HG03342 (cell line): ENCODE results near the gene PSMG3.

Source experiments
- ATAC-seq: cut with Tn5 transposase; IDR thresholded peaks from one replicate; pipeline ENCODE4 v1.9.1; 2021; ENCODE audit warnings: mild to moderate bottlenecking, moderate library complexity; ENCODE audit not compliant: unreplicated experiment

The PSMG3 gene

DNA sequence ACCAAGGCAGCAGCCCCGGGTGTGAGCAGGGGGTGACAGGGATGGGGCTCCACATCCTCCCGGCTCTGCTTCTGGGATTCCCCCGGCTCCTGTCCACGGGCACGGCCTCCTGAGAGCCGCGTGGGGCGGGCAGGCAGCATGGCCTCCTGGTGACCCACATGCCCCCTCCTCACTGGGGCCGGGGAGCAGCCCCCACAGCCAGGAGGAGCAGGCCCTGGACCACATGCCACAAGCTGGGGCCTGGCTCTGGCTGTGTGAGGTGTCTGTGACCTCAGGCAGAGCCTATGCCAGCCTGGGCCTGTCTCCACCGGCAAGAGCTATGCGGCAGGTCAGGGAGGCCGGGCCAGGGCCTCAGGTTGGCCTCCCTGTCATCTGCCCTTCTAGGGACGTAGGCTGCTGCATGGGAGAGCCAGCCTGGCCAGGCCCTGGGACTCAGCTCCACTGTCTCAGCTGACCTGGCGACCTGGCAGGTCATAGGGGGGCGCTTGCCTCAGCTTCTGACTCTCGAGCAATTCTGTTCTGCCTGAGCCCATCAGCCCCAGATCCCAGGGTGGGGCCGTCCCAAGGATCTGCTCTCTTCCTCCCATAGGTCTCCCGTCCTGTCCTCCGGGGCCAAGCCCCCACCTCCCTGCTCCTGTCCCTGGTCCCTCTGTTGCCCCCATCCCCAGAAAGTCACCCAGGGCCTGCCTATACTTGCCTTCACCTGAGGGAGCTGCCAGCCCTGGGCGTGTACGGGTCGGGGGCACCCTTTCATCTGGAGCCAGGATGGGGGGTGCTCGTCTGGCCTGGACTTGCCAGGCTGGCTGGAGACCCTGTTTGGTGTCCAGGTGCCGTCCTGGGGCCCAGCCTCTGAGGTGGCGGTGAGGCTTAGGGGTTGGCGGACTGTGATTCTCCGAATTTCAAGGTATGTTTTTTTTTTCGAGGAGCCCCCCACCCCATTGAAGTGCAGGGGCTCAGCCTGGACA is 9.9 kb downstream of the PSMG3 start:
- no peak for ATAC-seq

DNA sequence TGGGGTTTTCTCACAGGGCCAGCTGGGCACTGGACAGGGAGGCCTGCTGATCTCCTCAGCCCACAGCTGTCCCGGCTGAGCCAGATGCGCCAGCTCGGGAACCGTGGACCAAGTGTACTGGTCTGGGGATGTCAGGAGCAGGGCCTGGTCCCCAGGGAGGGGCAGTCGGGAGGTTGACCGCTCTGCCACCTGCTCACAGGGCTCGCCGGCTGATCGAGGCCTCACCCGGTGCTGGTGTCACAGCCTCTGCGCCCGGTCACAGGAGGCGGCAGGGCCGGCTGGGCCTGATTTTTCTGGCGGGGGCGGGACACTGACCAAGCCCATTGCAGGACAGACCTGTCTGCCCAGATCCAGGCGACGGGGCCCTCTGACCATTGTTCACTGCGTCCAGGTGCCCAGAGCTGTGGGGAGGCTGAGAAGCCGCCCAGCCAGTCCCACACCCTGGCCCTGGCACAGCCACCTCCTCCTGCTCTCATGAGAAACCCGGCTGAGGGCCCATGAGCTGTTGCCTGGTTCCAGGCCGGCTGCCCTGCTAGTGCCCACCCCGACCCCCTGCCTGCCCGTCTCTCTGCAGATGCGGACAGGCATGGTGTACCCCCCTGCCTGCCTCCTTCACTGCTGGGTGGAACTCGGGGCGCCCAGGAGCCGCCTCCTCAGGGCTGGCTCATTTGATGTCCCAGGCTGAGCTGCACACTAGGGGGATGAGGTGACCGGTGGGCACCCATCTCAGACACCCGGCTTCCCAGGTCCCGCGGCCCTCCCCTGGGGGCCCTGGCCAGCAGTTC is 10.8 kb downstream of the PSMG3 start:
- ATAC-seq, result no peak

DNA sequence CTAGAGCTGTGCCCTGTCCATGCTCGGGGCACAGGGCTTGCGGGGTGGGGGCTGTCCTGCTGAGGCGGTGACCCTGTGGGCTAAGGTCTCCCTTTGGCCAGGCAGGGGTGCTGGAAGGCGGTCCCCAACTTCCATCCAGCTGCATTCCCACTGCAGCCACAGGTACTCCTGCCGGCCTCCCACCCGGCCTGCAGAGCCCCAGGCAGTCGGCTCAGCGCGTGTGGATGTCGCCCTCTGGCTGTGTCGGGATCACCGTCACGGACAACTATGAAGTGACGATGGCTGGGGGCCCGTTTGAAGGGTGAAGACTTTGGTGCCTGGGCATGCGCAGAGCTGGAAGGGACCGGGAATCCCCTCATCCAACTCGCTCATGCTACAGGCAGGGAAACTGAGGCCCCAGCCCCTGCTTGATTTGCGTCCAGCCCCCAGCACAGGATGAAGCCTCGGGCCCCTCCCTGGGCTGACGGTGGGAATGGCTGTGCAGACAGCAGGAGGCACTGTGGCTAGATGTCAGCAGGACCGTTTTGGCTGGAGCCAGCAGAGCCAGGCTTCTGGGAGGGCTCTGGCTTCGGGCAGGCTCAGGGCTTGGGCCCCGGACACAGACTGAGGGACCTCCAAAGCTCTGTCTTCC is 11.5 kb downstream of the PSMG3 start:
- no peak for ATAC-seq

DNA sequence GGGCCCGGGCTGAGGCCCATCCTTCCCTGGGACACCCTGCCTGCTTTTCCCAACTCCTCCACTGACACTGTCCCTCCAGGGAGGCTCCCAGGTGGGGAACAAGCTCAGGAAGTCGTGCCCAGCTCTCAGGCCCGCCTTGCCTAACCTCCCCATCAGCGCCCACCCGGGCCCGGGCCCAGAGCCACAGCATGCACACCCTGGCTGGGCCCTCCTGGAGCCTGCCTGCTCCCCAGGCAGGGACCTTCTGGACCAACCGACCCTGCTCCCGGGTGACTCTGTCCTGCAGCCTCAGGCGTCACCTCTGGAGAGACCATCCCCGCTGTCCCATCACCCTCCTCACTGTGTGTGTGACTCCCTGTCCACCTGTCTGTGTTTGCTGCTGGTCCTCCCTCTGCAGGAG is 12.1 kb downstream of the PSMG3 start:
- no peak for ATAC-seq

DNA sequence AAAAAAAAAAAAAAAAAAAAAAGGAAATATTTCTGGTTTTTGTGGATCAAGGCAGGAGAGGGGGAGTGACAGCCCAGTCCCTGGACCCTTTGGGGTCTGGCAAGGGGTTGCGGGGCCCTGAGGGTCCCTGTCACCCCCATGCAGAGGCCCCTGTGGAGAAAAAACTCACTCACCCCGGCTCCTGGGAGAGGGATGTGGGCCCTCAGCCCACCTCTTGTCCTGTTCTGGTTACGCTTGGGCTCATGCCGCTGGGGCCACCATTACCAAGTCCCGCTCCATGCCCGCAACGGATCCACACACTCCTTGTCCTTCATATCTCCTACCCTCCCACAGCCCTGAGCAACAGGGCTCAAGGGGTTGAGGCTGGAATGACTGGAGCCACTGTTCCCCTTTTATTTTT is 12.8 kb downstream of the PSMG3 start:
- no peak for ATAC-seq

DNA sequence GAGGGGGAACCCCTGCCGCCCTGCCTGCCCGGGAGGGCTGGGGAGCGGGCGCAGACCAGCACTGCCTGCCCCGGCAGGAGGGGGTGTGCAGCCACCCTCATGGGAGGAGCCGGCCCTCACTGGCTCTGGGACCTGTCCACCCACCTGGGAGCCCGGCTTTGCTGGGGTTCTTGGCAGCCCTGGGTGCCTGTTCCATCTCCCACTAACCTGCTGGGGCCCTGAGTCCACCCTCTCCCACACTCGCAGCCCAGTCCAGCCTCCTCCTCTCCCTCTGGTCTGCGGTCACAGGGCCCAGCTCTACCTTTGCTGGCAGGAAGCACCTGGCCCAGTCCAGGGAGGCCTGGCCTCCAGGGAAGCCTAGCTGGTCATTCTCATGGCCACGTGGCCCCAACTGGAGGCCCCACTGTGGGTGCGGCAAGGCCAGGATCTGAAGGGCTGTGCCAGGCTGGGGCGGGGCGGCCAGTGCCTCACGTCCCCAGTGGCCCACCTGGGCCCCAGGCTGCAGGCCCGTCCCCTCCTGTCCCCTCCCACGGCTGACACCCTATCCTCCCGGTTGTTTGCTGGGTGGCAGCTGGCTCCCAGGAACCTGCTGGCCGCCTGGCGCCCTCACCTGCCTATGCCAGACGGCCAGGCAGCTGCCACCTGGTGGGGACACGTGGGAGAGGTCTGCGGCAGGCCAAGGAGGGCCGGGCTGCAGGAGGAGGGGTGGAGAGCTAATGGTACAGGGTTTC is 13.9 kb downstream of the PSMG3 start, which contains the start of gene TMEM184A:
TMEM184A (minus strand) TSS at position 393 of the 731 bp plus-strand sequence. CDS start 721 bp downstream, outside the sequence.
- no peak for ATAC-seq

DNA sequence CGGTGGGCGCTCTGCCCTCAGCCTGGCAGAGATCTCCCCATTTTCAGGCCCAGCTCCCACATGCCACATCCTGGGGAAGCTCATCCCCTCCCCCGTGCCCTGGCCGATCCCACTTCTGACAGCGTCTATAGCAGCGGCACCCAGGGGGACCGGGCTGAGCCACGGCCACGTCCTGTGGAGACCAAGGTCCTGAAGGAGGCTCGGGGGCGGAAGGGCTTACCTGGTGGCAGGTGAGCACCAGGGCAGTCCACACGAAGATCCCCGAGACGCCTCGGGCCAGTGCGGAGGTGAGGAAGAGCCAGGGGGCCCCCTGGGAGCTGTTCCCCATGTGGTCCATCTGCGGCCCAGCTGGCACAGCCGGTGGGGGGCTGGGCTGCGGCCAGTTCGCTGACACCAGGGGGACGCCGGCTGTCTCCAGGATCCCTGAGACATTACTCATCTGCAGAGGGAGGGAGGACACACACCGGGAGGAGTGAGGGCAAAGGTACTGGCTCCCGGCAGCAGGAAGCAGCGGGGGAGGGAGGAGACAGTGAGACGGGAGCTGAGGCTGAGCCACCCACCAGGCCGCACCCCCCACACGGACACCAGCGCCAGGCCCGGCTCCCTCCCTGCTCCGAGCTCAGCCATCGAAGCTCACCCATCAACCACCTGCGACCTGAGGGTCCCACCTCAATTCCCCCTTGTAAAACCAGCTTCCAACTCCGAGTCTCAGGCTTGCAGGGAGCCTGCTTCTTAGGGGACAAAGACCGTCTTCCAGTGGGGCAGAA is 14.6 kb downstream of the PSMG3 start:
- ATAC-seq, result no peak

DNA sequence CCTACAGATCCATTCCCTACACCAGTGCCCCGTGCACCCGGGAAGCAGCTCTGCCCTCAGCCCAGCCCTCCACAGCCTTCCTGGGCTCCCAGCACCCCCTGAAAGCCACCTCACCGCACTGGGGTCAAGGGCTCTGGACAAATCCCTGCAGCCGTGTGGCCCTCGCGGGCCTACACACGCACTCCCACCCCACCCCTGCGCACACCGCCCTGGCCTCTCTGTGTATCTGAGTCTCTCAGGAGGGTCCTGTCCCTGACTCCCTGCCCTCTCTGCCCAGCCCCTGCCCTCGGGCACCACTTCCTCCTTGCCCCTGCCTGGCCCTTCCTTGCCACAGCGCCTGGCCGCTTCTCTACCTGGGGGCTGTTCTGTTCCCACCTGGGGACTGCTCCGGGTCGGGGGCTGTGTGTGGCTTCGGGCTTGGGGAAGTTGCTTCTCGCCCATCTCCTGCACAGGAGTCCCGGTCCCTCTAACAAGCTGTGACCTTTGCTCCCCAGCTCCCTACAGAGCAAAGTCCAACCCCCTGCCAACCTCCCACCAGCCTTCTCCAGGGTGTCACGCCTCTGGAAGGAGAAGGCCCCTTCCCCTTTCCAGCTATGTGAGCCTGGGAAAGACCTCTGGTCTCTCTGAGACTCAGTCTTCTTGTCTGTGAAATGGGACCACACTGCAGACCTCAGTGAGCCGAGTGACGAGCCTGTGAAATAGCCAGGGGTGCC is 15.3 kb downstream of the PSMG3 start:
- no peak for ATAC-seq

DNA sequence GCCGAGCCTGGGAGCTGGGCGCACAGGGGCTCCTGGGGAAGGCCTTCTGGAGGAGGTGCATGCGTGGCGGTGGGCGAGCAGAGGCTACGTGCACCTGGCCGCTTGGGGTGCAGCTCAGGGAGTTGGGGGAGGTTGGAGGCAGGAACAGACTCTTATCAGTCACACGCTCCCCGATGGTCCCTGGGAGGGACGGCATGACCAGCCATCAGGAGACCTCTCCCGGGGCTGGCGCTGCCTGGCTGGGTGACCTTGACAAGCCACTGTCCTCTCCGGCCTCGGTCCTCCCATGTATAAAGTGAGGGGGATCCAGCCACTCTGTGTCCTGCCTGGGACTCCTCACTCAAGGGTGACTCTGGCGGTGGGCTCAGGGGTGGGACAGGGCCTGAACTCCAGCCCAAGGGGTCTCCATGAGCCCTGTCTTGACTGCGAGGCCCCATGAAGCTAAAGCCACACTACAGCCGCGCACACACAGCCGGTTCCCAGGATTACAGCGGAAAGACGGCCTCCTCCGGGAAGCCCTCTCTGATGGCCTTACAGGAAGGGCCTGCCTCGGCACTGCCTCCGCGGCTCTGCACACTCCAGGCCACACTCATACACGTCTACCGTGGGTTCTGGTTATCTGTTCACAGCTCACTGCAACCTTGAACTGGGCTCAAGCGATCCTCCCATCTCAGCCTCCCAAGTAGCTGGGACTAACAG is 16.2 kb downstream of the PSMG3 start:
- ATAC-seq, result no peak

DNA sequence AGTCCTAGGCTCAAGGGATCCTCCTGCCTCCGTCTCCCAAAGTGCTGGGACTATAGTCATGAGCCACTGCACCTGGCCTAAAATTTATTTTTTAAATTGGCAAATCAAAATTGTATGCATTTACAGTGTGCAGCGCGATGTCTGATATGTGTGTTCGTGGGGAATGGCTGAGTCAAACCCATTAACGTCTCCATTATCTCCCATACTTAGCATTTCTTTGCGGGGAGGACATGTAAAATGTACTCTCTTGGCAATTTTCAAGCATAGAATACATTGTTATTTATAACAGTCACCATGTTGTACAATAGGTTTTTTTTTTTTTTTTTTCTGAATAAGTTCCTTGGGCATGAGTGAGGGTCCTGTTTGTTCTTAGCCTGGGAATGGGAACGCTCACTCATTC is 17.6 kb downstream of the PSMG3 start:
- ATAC-seq, result no peak

DNA sequence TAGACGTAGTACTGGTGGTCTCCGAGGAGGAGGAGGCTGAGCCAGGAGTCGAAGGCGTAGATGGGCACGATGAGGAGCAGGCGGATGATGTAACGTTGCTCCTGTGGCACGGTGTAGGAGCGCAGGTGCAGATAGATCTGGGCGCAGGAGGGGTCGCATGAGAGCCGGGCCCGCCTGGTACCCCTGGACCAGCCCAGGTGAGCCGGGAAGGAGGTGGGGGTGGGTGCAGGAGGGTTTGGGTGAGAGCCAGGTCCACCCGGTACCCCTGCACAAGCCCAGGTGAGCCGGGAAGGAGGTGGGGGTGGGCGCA is 19.0 kb downstream of the PSMG3 start:
- ATAC-seq, result no peak

DNA sequence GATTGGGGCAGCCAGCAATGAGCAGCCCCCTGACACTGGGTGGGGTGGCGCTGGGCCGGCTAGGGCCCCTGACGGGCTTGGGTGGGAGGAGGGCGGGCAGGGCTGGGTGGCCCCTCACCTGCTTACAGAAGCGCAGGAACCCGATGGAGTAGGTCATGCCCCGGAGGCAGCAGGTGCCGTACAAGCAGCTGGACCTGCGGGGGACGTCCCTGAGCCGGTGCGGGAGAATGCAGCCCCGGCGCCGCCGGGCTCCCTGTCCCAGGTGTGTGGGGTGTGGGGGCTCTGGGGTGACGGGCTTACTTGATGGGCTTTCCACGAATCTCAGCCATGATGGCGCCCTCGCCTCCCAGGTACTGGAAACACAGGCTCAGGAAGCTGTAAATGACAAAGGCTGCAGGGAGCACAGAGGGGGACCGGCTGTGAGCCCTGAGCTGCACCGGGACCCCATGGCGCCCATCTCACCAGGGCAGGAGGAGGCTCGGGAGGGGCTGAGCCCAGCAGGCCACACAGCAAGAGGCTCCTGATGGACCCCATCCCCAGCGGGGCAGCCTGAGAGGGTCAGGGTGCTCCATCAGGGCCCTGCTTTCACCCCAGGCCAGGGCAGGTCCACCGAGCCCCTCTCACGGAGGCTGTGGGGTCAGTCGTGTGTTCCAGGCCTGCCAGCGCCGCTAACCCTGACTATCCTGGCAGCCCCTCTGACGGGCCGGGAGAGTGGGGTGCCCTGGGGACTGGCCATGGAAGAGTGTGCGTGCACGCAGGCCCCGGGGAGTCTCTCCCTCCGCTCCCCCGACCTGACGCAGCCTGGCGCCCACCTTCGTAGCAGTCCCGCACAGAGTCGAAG is 19.6 kb downstream of the PSMG3 start:
- ATAC-seq, result no peak

DNA sequence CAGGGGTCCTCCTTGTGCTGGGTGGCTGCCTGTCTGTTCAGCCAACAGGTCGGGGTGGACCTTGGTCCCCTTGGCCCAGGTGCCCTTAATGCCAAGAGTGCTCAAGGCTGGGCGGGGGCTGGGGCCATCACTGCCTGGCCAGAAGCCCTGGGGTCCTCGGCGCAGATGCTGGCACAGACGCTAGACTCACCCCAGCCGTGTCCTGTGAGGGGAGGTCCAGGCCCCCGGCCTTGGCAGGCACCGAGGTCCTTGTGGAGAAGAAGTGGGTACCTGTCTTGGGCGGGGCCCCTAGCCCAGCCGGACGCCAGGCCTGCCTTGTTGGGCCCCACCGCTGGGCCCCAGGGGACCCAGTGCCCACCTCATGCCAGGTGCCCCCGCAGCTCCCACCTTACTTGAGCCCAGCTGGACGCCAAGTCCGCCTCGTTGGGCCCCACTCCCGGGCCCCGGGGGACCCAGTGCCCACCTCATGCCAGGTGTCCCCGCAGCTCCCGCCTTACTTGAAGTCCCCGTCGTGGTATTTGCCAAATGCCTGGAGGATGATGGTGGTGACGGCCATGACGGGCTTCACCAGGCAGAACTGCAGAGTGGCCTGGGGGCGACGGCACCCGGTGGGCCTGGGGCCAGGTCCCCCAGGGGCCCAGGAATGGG is 20.4 kb downstream of the PSMG3 start:
- no peak for ATAC-seq

DNA sequence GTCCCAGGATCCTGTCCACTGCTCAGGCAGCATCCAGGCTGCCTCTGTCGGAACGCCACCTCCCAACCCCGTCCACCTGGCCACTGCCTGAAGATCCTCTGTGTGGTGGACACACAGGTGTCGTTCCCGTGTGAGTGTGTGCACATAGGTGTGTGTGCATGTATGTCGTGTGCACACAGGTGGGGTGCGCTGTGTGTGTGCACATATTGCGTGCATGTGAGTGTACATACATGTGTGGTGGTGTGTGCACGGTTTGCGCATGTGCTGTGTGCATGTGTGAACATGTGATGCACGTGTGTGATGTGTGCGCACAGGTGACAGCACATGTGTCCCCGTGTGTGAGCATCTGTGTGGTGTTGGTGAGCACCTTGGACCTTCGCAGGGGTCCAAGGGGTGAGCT is 20.9 kb downstream of the PSMG3 start:
- no peak for ATAC-seq

DNA sequence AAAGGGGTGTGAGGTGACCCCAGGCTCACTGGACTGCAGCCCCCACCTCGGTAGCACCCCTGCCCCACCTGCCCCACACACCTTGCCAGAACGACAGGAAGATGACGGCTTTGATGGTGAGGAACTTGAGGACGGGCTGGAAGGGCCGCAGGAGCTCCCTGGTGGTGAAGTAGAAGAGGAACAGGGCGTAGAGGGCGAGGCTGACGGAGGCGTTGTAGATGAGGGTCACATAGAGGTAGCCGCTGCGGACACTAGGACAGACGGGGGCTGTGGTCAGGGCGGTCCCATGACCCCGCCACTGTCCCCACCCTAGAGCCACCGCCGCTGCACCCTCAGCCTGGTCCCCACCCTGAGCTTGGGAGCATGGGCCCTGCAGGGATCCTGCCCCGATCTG is 21.4 kb downstream of the PSMG3 start:
- no peak for ATAC-seq

DNA sequence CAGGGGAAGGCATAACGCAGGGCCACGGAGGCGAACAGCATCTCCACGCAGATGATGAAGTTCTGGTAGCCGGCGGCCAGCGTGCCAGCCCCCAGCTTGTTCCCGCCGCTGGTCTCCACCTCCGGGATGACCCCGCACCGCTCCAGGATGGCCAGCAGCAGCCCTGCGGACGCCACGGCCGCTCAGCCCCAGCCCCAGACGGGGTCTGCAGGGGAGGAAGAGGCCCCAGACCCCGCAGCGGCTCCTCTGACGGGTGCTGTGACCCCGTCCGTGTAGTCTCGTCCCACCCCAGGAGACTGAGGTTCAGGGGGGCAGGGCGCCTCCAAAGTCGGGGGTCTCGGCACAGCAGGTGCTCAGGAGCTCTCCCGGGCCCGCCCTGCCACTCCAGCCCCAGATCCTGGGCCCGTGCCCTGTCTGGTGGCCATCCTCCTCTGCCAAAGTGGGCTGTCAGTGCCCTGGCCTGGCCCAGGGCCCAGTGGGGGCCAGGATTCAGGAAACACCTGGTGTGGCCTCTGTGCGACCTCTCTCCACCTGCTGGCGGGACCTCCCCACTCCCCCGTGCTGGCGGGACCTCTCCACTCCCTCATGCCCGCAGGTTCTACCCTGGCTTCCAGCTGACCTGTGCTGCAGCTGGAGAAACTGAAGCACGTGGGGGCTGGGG is 21.9 kb downstream of the PSMG3 start:
- no peak for ATAC-seq
